Neuron (in vitro differentiated cells): ENCODE results near the gene USP9X.
"Not testable (repeated sequence)": the region's sequence is repeated elsewhere in the genome, so short reads cannot be mapped to it uniquely, and the experiment has no call there.

Experiments used
- H2AFZ ChIP-seq: one replicate; pipeline ENCODE4 v1.6.1; 2013; ENCODE audit warnings: low read depth, mild to moderate bottlenecking, inconsistent platforms, low read length, moderate library complexity
- H3K27me3 ChIP-seq: one replicate; pipeline ENCODE4 v1.6.1; 2013; ENCODE audit warnings: low read length; ENCODE audit not compliant: insufficient read depth
- H3K36me3 ChIP-seq: one replicate; pipeline ENCODE4 v1.6.1; 2013; ENCODE audit warnings: low read length; ENCODE audit not compliant: insufficient read depth
- H3K4me1 ChIP-seq: one replicate; pipeline ENCODE4 v1.6.1; 2013; ENCODE audit warnings: low read length; ENCODE audit not compliant: insufficient read depth
- H3K4me3 ChIP-seq: 2 replicates; pipeline ENCODE4 v1.5.1; 2013; ENCODE audit warnings: mild to moderate bottlenecking, low read length, moderate library complexity
- H3K9me3 ChIP-seq: one replicate; pipeline ENCODE4 v1.6.1; 2013; ENCODE audit warnings: low read length

Gene USP9X, protein sequence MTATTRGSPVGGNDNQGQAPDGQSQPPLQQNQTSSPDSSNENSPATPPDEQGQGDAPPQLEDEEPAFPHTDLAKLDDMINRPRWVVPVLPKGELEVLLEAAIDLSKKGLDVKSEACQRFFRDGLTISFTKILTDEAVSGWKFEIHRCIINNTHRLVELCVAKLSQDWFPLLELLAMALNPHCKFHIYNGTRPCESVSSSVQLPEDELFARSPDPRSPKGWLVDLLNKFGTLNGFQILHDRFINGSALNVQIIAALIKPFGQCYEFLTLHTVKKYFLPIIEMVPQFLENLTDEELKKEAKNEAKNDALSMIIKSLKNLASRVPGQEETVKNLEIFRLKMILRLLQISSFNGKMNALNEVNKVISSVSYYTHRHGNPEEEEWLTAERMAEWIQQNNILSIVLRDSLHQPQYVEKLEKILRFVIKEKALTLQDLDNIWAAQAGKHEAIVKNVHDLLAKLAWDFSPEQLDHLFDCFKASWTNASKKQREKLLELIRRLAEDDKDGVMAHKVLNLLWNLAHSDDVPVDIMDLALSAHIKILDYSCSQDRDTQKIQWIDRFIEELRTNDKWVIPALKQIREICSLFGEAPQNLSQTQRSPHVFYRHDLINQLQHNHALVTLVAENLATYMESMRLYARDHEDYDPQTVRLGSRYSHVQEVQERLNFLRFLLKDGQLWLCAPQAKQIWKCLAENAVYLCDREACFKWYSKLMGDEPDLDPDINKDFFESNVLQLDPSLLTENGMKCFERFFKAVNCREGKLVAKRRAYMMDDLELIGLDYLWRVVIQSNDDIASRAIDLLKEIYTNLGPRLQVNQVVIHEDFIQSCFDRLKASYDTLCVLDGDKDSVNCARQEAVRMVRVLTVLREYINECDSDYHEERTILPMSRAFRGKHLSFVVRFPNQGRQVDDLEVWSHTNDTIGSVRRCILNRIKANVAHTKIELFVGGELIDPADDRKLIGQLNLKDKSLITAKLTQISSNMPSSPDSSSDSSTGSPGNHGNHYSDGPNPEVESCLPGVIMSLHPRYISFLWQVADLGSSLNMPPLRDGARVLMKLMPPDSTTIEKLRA (N-terminal part only)

GRCh38 chrX:41084893-41085511, at the start of gene USP9X:
USP9X (plus strand) TSS chrX:41085445; CDS start chrX:41123629, 38,184 bp downstream.
- no peaks in the 10 kb centered on the region for H3K27me3 ChIP-seq
- H3K4me3 ChIP-seq: peak within 1 kb of the TSS; percentile 99
- no peaks in the 10 kb centered on the region for H3K36me3 ChIP-seq
- H2AFZ ChIP-seq: no peak within 1 kb of the TSS
- peaks cover 13% of the 10 kb centered on the region for H3K4me1 ChIP-seq
- H3K9me3 ChIP-seq: no peaks in the 10 kb centered on the region

GRCh38 chrX:41035582-41035981, 49.7 kb upstream of the USP9X start:
- H3K4me3 ChIP-seq: no peak overlapping the region
- H3K36me3 ChIP-seq: no peaks in the 10 kb centered on the region
- no peaks in the 10 kb centered on the region for H3K9me3 ChIP-seq

GRCh38 chrX:41036668-41037326, 48.4 kb upstream of the USP9X start:
- no peaks in the 10 kb centered on the region for H3K36me3 ChIP-seq
- no peak overlapping the region for H3K4me3 ChIP-seq
- no peaks in the 10 kb centered on the region for H3K9me3 ChIP-seq
- H3K27me3 ChIP-seq: no peaks in the 10 kb centered on the region
- H3K4me1 ChIP-seq: no peaks in the 10 kb centered on the region
- H2AFZ ChIP-seq: no peak overlapping the region

More at GRCh38 chrX:41035582-41035981, 49.7 kb upstream of the USP9X start:
- no peak overlapping the region for H2AFZ ChIP-seq
- no peaks in the 10 kb centered on the region for H3K27me3 ChIP-seq
- no peaks in the 10 kb centered on the region for H3K4me1 ChIP-seq

DNA sequence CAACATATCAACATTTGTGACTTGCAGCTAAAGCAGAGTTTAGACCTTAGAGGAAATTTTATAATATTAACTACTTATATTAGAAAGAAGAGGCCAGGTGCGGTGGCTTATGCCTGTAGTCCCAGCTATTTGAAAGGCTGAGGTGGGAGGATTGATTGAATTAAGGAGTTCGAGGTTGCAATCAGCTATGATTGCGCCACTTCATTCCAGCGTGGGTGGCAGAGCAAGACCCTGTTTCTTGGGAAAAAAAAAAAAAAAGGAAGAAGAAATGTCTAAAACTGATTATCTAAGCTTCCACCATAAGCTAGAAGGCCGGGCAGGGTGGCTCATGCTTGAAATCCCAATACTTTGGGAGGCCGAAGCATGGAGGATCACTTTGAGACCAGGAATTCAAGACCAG, 42.0 kb upstream of the USP9X start:
- Histone ChIP-seq H3K4me3 (no peak overlapping the region), H3K27me3 (no peaks in the 10 kb centered on the region), H3K9me3 (no peaks in the 10 kb centered on the region), H2AFZ (no peak overlapping the region), H3K4me1 (peaks cover 2% of the 10 kb centered on the region), H3K36me3 (no peaks in the 10 kb centered on the region)

DNA sequence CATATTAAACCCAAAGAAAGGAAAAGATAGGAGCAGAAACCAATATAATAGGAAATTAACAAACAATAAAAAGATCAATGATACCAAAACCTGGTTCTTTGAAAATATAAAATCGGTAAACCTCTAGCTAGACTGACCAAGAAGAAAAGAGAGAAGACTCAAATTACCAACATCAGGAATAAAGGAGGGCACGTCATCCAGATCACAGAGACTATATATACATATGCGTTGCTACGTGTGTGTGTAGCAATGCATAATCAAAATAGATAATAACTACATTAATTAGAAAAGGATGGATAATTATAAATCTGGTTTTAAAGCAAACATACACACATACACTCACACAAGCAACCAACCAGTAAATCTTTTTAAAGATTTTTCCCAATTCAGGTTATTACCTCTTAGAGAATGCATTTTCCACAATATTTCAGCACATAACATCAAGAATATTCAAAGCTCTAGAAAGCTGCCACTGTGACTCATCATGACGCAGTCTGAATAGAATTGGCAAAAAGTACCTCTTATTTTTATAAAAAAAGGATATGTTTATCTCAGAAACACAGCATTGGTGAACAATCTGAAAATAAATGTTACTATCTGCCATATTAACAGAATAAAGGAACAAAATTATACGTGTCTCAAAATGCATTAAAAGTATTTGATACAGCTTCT, 41.4 kb upstream of the USP9X start:
- H3K27me3 ChIP-seq: no peaks in the 10 kb centered on the region
- H2AFZ ChIP-seq: no peak overlapping the region
- no peaks in the 10 kb centered on the region for H3K9me3 ChIP-seq
- no peaks in the 10 kb centered on the region for H3K36me3 ChIP-seq
- H3K4me1 ChIP-seq: peaks cover 2% of the 10 kb centered on the region
- H3K4me3 ChIP-seq: no peak overlapping the region

- Histone ChIP-seq H3K36me3 (no peaks in the 10 kb centered on the region), H3K9me3 (no peaks in the 10 kb centered on the region), H3K4me1 (peaks cover 2% of the 10 kb centered on the region)
Observed at GRCh38 chrX:41045960-41046567, 39.2 kb upstream of the USP9X start.

GRCh38 chrX:41047878-41048534, 37.2 kb upstream of the USP9X start:
- Histone ChIP-seq H3K4me3 (no peak overlapping the region), H3K36me3 (no peaks in the 10 kb centered on the region), H3K9me3 (no peaks in the 10 kb centered on the region), H2AFZ (no peak overlapping the region), H3K4me1 (peaks cover 2% of the 10 kb centered on the region), H3K27me3 (no peaks in the 10 kb centered on the region)

More at GRCh38 chrX:41045960-41046567, 39.2 kb upstream of the USP9X start:
- no peaks in the 10 kb centered on the region for H3K27me3 ChIP-seq
- no peak overlapping the region for H2AFZ ChIP-seq
- H3K4me3 ChIP-seq: no peak overlapping the region

GRCh38 chrX:41050359-41050758, 34.9 kb upstream of the USP9X start:
- H3K9me3 ChIP-seq: no peaks in the 10 kb centered on the region
- no peak overlapping the region for H2AFZ ChIP-seq
- H3K4me3 ChIP-seq: no peak overlapping the region
- H3K36me3 ChIP-seq: no peaks in the 10 kb centered on the region
- peaks cover 2% of the 10 kb centered on the region for H3K4me1 ChIP-seq
- H3K27me3 ChIP-seq: no peaks in the 10 kb centered on the region

DNA sequence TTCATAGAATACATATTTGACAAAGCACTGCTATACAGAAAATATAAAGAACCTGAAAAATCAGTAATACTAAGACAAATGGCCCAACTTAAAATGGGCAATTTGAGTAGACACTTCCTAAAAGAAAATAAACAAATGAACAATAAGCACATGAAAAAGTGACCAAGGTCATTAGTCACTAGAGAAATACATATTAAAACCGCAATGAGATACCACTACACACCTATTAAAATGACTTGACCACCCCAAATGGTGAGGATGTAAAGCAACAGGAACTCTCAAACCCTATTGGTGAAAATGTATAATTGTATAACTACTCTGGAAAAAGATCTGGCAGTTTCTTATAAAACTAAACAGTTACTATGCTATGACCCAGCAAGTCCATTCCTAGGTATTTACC, 34.0 kb upstream of the USP9X start:
- H3K4me1 ChIP-seq: no peaks in the 10 kb centered on the region
- no peaks in the 10 kb centered on the region for H3K9me3 ChIP-seq
- no peaks in the 10 kb centered on the region for H3K36me3 ChIP-seq
- no peak overlapping the region for H2AFZ ChIP-seq
- no peaks in the 10 kb centered on the region for H3K27me3 ChIP-seq
- H3K4me3 ChIP-seq: no peak overlapping the region

GRCh38 chrX:41055740-41056139, 29.5 kb upstream of the USP9X start:
- Histone ChIP-seq H2AFZ (no peak overlapping the region), H3K4me3 (no peak overlapping the region), H3K9me3 (no peaks in the 10 kb centered on the region)

GRCh38 chrX:41063276-41063675, 22.0 kb upstream of the USP9X start:
- not testable (repeated sequence) for H3K36me3 ChIP-seq, H3K4me3 ChIP-seq, H3K27me3 ChIP-seq, H3K4me1 ChIP-seq, H3K9me3 ChIP-seq, H2AFZ ChIP-seq

More at GRCh38 chrX:41055740-41056139, 29.5 kb upstream of the USP9X start:
- no peaks in the 10 kb centered on the region for H3K36me3 ChIP-seq
- H3K27me3 ChIP-seq: no peaks in the 10 kb centered on the region
- H3K4me1 ChIP-seq: no peaks in the 10 kb centered on the region
